Astrocyte (in vitro differentiated cells and primary cell): ENCODE data around the gene PYGM. TPM values are rescaled to one million over a fixed set of nuclear protein-coding genes. Genes with fewer than 3 reads are reported as not detected.

Experiments used
- DNase-seq: peaks from one replicate; pipeline ENCODE4 v3.0.0-alpha.2; 2010; ENCODE audit warnings: low read depth
- FAIRE-seq: peaks from 2 replicates; lab custom pipeline; 2011; peaks lifted over from hg19 to GRCh38; lab: Jason Lieb, UNC
- H2AFZ ChIP-seq: 2 replicates; pipeline ENCODE4 v1.6.0; 2012; ENCODE audit warnings: low read depth, low read length, inconsistent platforms
- H3K27ac ChIP-seq: 2 replicates; pipeline ENCODE4 v1.5.1; 2011; ENCODE audit warnings: low read depth, low read length, inconsistent platforms
- H3K27me3 ChIP-seq: 2 replicates; pipeline ENCODE4 v1.6.0; 2011; ENCODE audit warnings: low read length, inconsistent platforms; ENCODE audit not compliant: insufficient read depth
- H3K36me3 ChIP-seq: 2 replicates; pipeline ENCODE4 v1.5.1; 2011; ENCODE audit warnings: low read length, inconsistent platforms; ENCODE audit not compliant: insufficient read depth
- H3K4me1 ChIP-seq: 2 replicates; pipeline ENCODE4 v1.5.1; 2011; ENCODE audit warnings: low read length, inconsistent platforms; ENCODE audit not compliant: insufficient read depth
- H3K4me2 ChIP-seq: 2 replicates; pipeline ENCODE4 v1.6.0; 2012; ENCODE audit warnings: low read length, inconsistent platforms
- H3K4me3 ChIP-seq: 2 replicates; pipeline ENCODE4 v1.5.1; 2011; ENCODE audit warnings: low read depth, mild to moderate bottlenecking, low read length, inconsistent platforms; ENCODE audit not compliant: insufficient read depth
- H3K79me2 ChIP-seq: 2 replicates; pipeline ENCODE4 v1.6.0; 2012; ENCODE audit warnings: mild to moderate bottlenecking, low read length, inconsistent platforms; ENCODE audit not compliant: insufficient read depth
- H3K9ac ChIP-seq: 2 replicates; pipeline ENCODE4 v1.6.0; 2012; ENCODE audit warnings: mild to moderate bottlenecking, low read length, inconsistent platforms
- H3K9me3 ChIP-seq: 2 replicates; pipeline ENCODE4 v1.5.1; 2012; ENCODE audit warnings: low read depth, mild to moderate bottlenecking, low read length, inconsistent platforms; ENCODE audit not compliant: insufficient read depth
- H4K20me1 ChIP-seq: 2 replicates; pipeline ENCODE4 v1.6.0; 2012; ENCODE audit warnings: low read length, inconsistent platforms; ENCODE audit not compliant: insufficient read depth
- H3K27ac Mint-ChIP-seq: one replicate; pipeline ENCODE4 v1.8.0; 2021; ENCODE audit warnings: mild to moderate bottlenecking, mixed read lengths; ENCODE audit not compliant: unreplicated experiment
- H3K27me3 Mint-ChIP-seq: one replicate; pipeline ENCODE4 v1.8.0; 2021; ENCODE audit warnings: low read depth, mixed read lengths; ENCODE audit not compliant: unreplicated experiment
- H3K36me3 Mint-ChIP-seq: one replicate; pipeline ENCODE4 v1.8.0; 2021; ENCODE audit warnings: low read depth, mixed read lengths; ENCODE audit not compliant: unreplicated experiment
- H3K4me1 Mint-ChIP-seq: one replicate; pipeline ENCODE4 v1.8.0; 2021; ENCODE audit warnings: low read depth, mixed read lengths; ENCODE audit not compliant: unreplicated experiment
- H3K4me3 Mint-ChIP-seq: one replicate; pipeline ENCODE4 v1.8.0; 2021; ENCODE audit warnings: mild to moderate bottlenecking, moderate library complexity, mixed read lengths; ENCODE audit not compliant: unreplicated experiment
- H3K9me3 Mint-ChIP-seq: one replicate; pipeline ENCODE4 v1.8.0; 2021; ENCODE audit warnings: mild to moderate bottlenecking, mixed read lengths; ENCODE audit not compliant: unreplicated experiment
- CTCF ChIP-seq: IDR thresholded peaks from 2 replicates; pipeline ENCODE4 v1.5.1; 2011; ENCODE audit warnings: low read depth, mild to moderate bottlenecking, inconsistent platforms, low read length, moderate library complexity; ENCODE audit not compliant: insufficient read depth
- EZH2 ChIP-seq: IDR thresholded peaks from 2 replicates; pipeline ENCODE4 v1.6.1; 2012; ENCODE audit warnings: mild to moderate bottlenecking, low read length, inconsistent platforms; ENCODE audit not compliant: insufficient read depth
- total RNA-seq: library from RNA; stranded (reverse); gene quantifications from 2 replicates; pipeline ENCODE4 v1.2.1, GENCODE V29; 2021

The PYGM gene
- total RNA-seq, 1 donor from 2014 or later = 0.68 TPM

DNA sequence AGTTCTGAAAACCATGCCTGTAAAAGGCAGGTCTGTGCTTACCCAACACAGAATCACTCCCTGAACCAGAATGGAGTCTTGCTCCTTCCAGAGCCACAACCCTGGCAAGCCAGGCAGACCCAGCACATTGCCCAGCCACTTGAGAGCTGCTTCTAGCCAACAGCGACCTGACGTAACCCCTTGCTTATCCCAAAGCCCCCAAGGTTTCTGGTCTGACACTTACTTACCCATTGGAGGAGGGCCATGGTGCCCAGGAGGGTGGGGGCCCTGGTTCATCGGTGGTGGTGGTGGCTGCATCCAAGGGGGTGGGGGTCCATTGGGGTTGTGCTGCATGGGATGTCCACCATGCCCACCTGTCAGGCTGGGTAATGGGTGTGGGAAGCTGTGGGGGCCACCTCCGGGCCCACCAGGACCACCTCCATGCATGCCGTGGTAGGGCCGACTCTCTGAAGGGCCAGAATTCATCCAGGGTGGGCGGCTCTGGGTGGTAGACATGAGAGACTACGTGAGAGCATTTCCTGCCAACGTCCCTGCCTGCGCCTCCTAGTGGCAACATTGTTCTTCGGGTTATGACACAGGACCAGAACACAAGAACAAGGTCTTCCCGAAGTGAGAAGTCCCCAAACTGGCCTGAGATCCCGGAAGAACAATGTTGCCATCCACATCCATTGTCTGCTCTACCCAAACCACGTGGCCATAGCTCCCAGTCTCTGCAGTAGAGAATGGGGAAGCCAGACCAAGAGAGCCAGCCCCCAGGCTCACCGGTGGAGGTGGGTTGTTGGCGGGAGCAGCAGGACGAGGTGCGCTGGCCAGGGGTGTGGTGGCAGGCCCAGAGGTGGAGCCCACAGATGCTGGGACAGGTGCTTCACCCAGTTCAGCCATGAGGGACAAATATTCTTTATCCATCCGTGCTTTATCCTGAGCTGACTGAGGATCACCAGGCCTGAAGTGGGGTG is 7.8 kb upstream of the PYGM start:
- FAIRE-seq = no peak
- no peaks in the 10 kb centered on the region for H3K27me3 Mint-ChIP-seq
- no peaks in the 10 kb centered on the region for H3K9me3 Mint-ChIP-seq
- Histone ChIP-seq H3K4me2 (no peak overlapping the region), H3K36me3 (peaks cover 71% of the 10 kb centered on the region), H3K4me1 (peaks cover 22% of the 10 kb centered on the region), H3K27ac (no peak overlapping the region), H3K9me3 (no peaks in the 10 kb centered on the region), H2AFZ (no peak overlapping the region), H3K79me2 (peaks cover 51% of the 10 kb centered on the region), H3K27me3 (no peaks in the 10 kb centered on the region), H3K9ac (no peak overlapping the region), H3K4me3 (no peak overlapping the region), H4K20me1 (peaks cover 92% of the 10 kb centered on the region)
- peak; percentile 32 for DNase-seq
- peaks cover 7% of the 10 kb centered on the region for H3K36me3 Mint-ChIP-seq
- peak; percentile 71 for TF ChIP-seq CTCF
- TF ChIP-seq EZH2 = no peak
- no peak overlapping the region for H3K27ac Mint-ChIP-seq
- H3K4me3 Mint-ChIP-seq = no peak overlapping the region
- peaks cover 23% of the 10 kb centered on the region for H3K4me1 Mint-ChIP-seq

- no peak overlapping the region for H3K9ac ChIP-seq
- FAIRE-seq = no peak
- DNase-seq = no peak
- peaks cover 67% of the 10 kb centered on the region for H3K36me3 ChIP-seq
- no peak overlapping the region for H3K4me3 Mint-ChIP-seq
- H3K4me3 ChIP-seq = no peak overlapping the region
- no peak overlapping the region for H3K27ac Mint-ChIP-seq
- H3K27me3 ChIP-seq = no peaks in the 10 kb centered on the region
- H4K20me1 ChIP-seq = peaks cover 91% of the 10 kb centered on the region
- no peak overlapping the region for H2AFZ ChIP-seq
- TF ChIP-seq CTCF = no peak
- TF ChIP-seq EZH2 = no peak
- H3K9me3 ChIP-seq = no peaks in the 10 kb centered on the region
- peaks cover 44% of the 10 kb centered on the region for H3K79me2 ChIP-seq
- H3K27ac ChIP-seq = no peak overlapping the region
- no peak overlapping the region for H3K4me2 ChIP-seq
- peaks cover 12% of the 10 kb centered on the region for H3K36me3 Mint-ChIP-seq
- H3K9me3 Mint-ChIP-seq = no peaks in the 10 kb centered on the region
- no peaks in the 10 kb centered on the region for H3K27me3 Mint-ChIP-seq
- H3K4me1 ChIP-seq = peaks cover 24% of the 10 kb centered on the region
- H3K4me1 Mint-ChIP-seq = peaks cover 27% of the 10 kb centered on the region
Observed at GRCh38 chr11:64766881-64767280, 7.1 kb upstream of the PYGM start.
